Testis (tissue), 2 donors: Measurements from ENCODE around the gene BAIAP3.

ENCODE experiments used
- CTCF ChIP-seq, 3 experiments: fragments of 450-650 bp in 2 of 3; fragments of 200-600 bp in 1 of 3; sonication (generic) in 1 of 3; IDR thresholded peaks; one replicate each; pipeline ENCODE4 v1.5.1; 2016 to 2019; ENCODE audit warnings: antibody characterized with exemption in 3 of 3, mild to moderate bottlenecking in 2 of 3, moderate library complexity in 1 of 3
- POLR2A ChIP-seq: fragments of 450-650 bp; IDR thresholded peaks from one replicate; pipeline ENCODE4 v1.6.1; 2017; ENCODE audit warnings: antibody characterized with exemption, mild to moderate bottlenecking, moderate library complexity

- TF ChIP-seq CTCF (IDR thresholded peaks at IDR 0.05) (no peak), POLR2A (no peak)
These were observed 19.6 kb upstream of the BAIAP3 start for GRCh38 chr16:1313721-1314369.
